CD14-positive monocyte (primary cell): ENCODE measurements around the gene GPR27. TPM values are rescaled to one million over a fixed set of nuclear protein-coding genes. Genes with fewer than 3 reads are reported as not detected.

Experiments used
- DNase-seq, 3 donors: peaks; one replicate each; pipeline ENCODE4 v3.0.0-alpha.2; 2011 to 2022
- H2AFZ ChIP-seq: 2 replicates; pipeline ENCODE4 v1.6.0; 2012; ENCODE audit warnings: mild to moderate bottlenecking, low read depth, low read length, inconsistent platforms; ENCODE audit not compliant: insufficient read depth, poor library complexity, severe bottlenecking
- H3K27ac ChIP-seq, 2 donors: 1 replicate in 1 of 2; 2 replicates in 1 of 2; pipeline ENCODE4 v1.5.1; 2012 to 2013; ENCODE audit warnings: low read length in 2 of 2, control low read depth in 1 of 2, inconsistent platforms in 1 of 2, low read depth in 1 of 2, mild to moderate bottlenecking in 1 of 2
- H3K27me3 ChIP-seq, 2 donors: one replicate each; pipeline versions ENCODE4 v1.6.0 to v1.6.1; 2011 to 2013; ENCODE audit warnings: low read length in 2 of 2; ENCODE audit not compliant: control insufficient read depth in 2 of 2, insufficient read depth in 2 of 2
- H3K36me3 ChIP-seq, 2 donors: replicated peaks in 1 of 2; 1 replicate in 1 of 2; 2 replicates in 1 of 2; pipeline versions ENCODE4 v1.5.1 to v1.6.1; 2012 to 2013; ENCODE audit warnings: low read length in 2 of 2, control low read depth in 1 of 2, inconsistent platforms in 1 of 2, mild to moderate bottlenecking in 1 of 2; ENCODE audit not compliant: insufficient read depth in 2 of 2, control insufficient read depth in 1 of 2
- H3K4me1 ChIP-seq, 2 donors: 1 replicate in 1 of 2; 2 replicates in 1 of 2; pipeline versions ENCODE4 v1.5.1 to v1.6.1; 2012 to 2013; ENCODE audit warnings: low read length in 2 of 2, control low read depth in 1 of 2, inconsistent platforms in 1 of 2, mild to moderate bottlenecking in 1 of 2, moderate library complexity in 1 of 2; ENCODE audit not compliant: insufficient read depth in 2 of 2, control insufficient read depth in 1 of 2
- H3K4me2 ChIP-seq: replicated peaks from 2 replicates; pipeline ENCODE3; 2012; ENCODE audit warnings: low read length, moderate library complexity, mild to moderate bottlenecking; ENCODE audit not compliant: poor library complexity, severe bottlenecking; ENCODE audit errors: extremely low read depth
- H3K4me3 ChIP-seq, 3 experiments: fragments of 200-600 bp in 1 of 3; sonication (generic) in 1 of 3; replicated peaks in 1 of 3; 1 replicate in 2 of 3; 2 replicates in 1 of 3; pipeline ENCODE4 v1.5.1; 2011 to 2013; ENCODE audit warnings: low read length in 3 of 3, mild to moderate bottlenecking in 3 of 3, control low read depth in 2 of 3, low read depth in 2 of 3, inconsistent platforms in 1 of 3, moderate library complexity in 1 of 3
- H3K79me2 ChIP-seq: 2 replicates; pipeline ENCODE4 v1.6.0; 2012; ENCODE audit warnings: mild to moderate bottlenecking, control low read depth, inconsistent platforms, low read length, moderate library complexity; ENCODE audit not compliant: insufficient read depth
- H3K9ac ChIP-seq: 2 replicates; pipeline ENCODE4 v1.6.0; 2017; ENCODE audit warnings: low read length, mild to moderate bottlenecking; ENCODE audit not compliant: insufficient read depth, poor library complexity, severe bottlenecking
- H3K9me3 ChIP-seq, 2 donors: replicated peaks in 1 of 2; 1 replicate in 1 of 2; 2 replicates in 1 of 2; pipeline versions ENCODE4 v1.5.1 to v1.6.1; 2012 to 2013; ENCODE audit warnings: low read length in 2 of 2, control low read depth in 1 of 2; ENCODE audit not compliant: control insufficient read depth in 1 of 2, insufficient read depth in 1 of 2
- H4K20me1 ChIP-seq: 2 replicates; pipeline ENCODE4 v1.6.0; 2012; ENCODE audit warnings: mild to moderate bottlenecking, low read length, control low read depth, moderate library complexity; ENCODE audit not compliant: insufficient read depth
- H3K27ac Mint-ChIP-seq, 7 donors: one replicate each; pipeline ENCODE4 v1.8.0; 2020; ENCODE audit warnings: mild to moderate bottlenecking in 7 of 7, mixed read lengths in 7 of 7, moderate library complexity in 6 of 7, inconsistent platforms in 2 of 7
- H3K27me3 Mint-ChIP-seq, 3 donors: one replicate each; pipeline ENCODE4 v1.8.0; 2021 to 2022; ENCODE audit warnings: low read depth in 3 of 3, mild to moderate bottlenecking in 3 of 3, mixed read lengths in 3 of 3, moderate library complexity in 3 of 3, inconsistent platforms in 1 of 3
- H3K36me3 Mint-ChIP-seq, 2 donors: one replicate each; pipeline ENCODE4 v1.8.0; 2020; ENCODE audit warnings: mixed read lengths in 2 of 2, inconsistent platforms in 1 of 2, mild to moderate bottlenecking in 1 of 2
- H3K4me1 Mint-ChIP-seq: one replicate; pipeline ENCODE4 v1.8.0; 2020; ENCODE audit warnings: mild to moderate bottlenecking, mixed read lengths
- H3K4me3 Mint-ChIP-seq, 2 donors: one replicate each; pipeline ENCODE4 v1.8.0; 2020; ENCODE audit warnings: mild to moderate bottlenecking in 2 of 2, mixed read lengths in 2 of 2, moderate library complexity in 1 of 2
- H3K9me3 Mint-ChIP-seq, 7 donors: one replicate each; pipeline ENCODE4 v1.8.0; 2020 to 2022; ENCODE audit warnings: mixed read lengths in 7 of 7, mild to moderate bottlenecking in 6 of 7, moderate library complexity in 6 of 7, inconsistent platforms in 2 of 7
- CTCF ChIP-seq: fragments of 200-600 bp; IDR thresholded peaks from one replicate; pipeline ENCODE4 v1.8.0; 2022; ENCODE audit warnings: antibody characterized with exemption, mild to moderate bottlenecking
- WGBS: methylation state at CpG from one replicate; pipeline ENCODE4 v1.1.5; 2013; ENCODE audit warnings: missing lambda C conversion rate; ENCODE audit not compliant: insufficient coverage; 5-methylcytosine and 5-hydroxymethylcytosine counted together
- intact Hi-C, 2 donors: fragments of 100-400 bp; cut with micrococcal nuclease; formaldehyde crosslinking; loops; one replicate each; pipeline versions ENCODE4 v1.15.0 to v1.15.1; 2023
- polyA plus RNA-seq, 3 donors: library from polyadenylated mRNA; depleted of rRNA in 1 of 3; unstranded in 2 of 3; stranded (reverse) in 1 of 3; fragments of 300-500 nt in 2 of 3; fragments of >200 nt in 1 of 3; fragmentation: Illumina TruSeq in 2 of 3; gene quantifications; 1 replicate in 2 of 3; 2 replicates in 1 of 3; pipeline ENCODE4 v1.2.3, GENCODE V29; 2012 to 2021

The GPR27 gene
- polyA plus RNA-seq, 3 donors: 5.7 to 19.6 (median 6.6) TPM

GRCh38 chr3:71710906-71711494, 42.7 kb upstream of the GPR27 start:
- 13% methylated on average over 1 of the region's 1 CpG for WGBS
- Histone ChIP-seq H3K9me3 (no peaks in the 10 kb centered on the region), H3K79me2 (peaks cover 99% of the 10 kb centered on the region), H3K9ac (no peak overlapping the region), H2AFZ (no peak overlapping the region), H3K36me3 (peaks cover 20 to 45% of the 10 kb centered on the region in 2 donors), H3K27ac (no peak overlapping the region), H3K4me3 (no peak overlapping the region), H3K27me3 (no peaks in the 10 kb centered on the region), H3K4me1 (peaks cover 6 to 32% of the 10 kb centered on the region in 2 donors), H3K4me2 (no peak overlapping the region), H4K20me1 (peaks cover 100% of the 10 kb centered on the region)
- TF ChIP-seq CTCF: peak; percentile 76
- DNase-seq: peak; percentile 44 to 77 (median 56)
- H3K4me3 Mint-ChIP-seq: no peak overlapping the region
- intact Hi-C loops: loop anchor here in 1 of 2 donors (5.0 to 10.0 kb wide), 2 partner anchors 146 to 1114 kb away; no protein-coding TSS in a partner anchor
- peak overlapping the region in 3 of 7 donors; percentile 10 to 48 (median 24) for H3K27ac Mint-ChIP-seq
- H3K4me1 Mint-ChIP-seq: peaks cover 66% of the 10 kb centered on the region
- peaks cover 0 to 1% (median 0%) of the 10 kb centered on the region in 7 donors for H3K9me3 Mint-ChIP-seq
- no peaks in the 10 kb centered on the region for H3K27me3 Mint-ChIP-seq
- peaks cover 50 to 55% of the 10 kb centered on the region in 2 donors for H3K36me3 Mint-ChIP-seq

- no peak overlapping the region for H3K4me3 Mint-ChIP-seq
- Histone ChIP-seq H3K27ac (no peak overlapping the region), H3K4me2 (no peak overlapping the region), H3K27me3 (no peaks in the 10 kb centered on the region), H3K4me1 (peaks cover 6 to 39% of the 10 kb centered on the region in 2 donors), H3K9ac (no peak overlapping the region), H3K9me3 (no peaks in the 10 kb centered on the region), H3K36me3 (peaks cover 14 to 34% of the 10 kb centered on the region in 2 donors), H3K4me3 (no peak overlapping the region), H3K79me2 (peaks cover 100% of the 10 kb centered on the region), H2AFZ (no peak overlapping the region), H4K20me1 (peaks cover 100% of the 10 kb centered on the region)
- TF ChIP-seq CTCF: no peak
- intact Hi-C loops: loop anchor here in 1 of 2 donors (5.0 to 10.0 kb wide), 2 partner anchors 144 to 1112 kb away; no protein-coding TSS in a partner anchor
- H3K9me3 Mint-ChIP-seq: peaks cover 0 to 1% (median 0%) of the 10 kb centered on the region in 7 donors
- H3K4me1 Mint-ChIP-seq: peaks cover 78% of the 10 kb centered on the region
- no peaks in the 10 kb centered on the region for H3K27me3 Mint-ChIP-seq
- no peak for DNase-seq
- H3K27ac Mint-ChIP-seq: peak overlapping the region in 2 of 7 donors; percentile 7 to 50
- peaks cover 34 to 40% of the 10 kb centered on the region in 2 donors for H3K36me3 Mint-ChIP-seq
- WGBS: no CpG with 5 or more reads among the region's 2 CpGs
Measured at GRCh38 chr3:71713041-71713440, 40.6 kb upstream of the GPR27 start.
